ENCODE results near the gene RWDD3.

Gene RWDD3

GRCh38 chr1:95233737-95234500, at the start of gene RWDD3:
Gene RWDD3 (plus strand): TSS chr1:95234210. CDS start chr1:95234231, 21 bp downstream.
- peak; percentile 72 for DNase-seq (ENCODE audit: low read depth, low spot score)

DNA sequence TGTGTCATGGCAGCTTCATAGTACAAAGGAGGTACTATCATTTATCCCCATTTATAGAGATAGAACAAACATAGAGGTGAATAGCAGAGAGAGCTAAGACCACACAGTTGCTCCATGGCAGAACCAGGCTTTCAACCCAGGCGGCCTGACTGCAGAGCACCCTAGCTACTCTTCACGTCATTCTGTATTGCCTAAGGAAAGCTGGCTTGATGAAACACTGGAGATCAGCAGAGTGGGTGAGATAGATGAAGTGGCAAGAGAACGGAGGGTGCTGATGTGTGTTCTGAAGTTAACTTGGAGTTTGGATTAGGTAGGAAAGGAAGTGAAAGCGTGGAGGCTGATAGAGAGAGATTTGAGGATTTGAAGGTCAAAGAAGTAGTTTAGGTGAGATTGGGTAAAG, 47.9 kb upstream of the RWDD3 start:
- DNase-seq (ENCODE audit: low read depth, low spot score) = no peak

DNA sequence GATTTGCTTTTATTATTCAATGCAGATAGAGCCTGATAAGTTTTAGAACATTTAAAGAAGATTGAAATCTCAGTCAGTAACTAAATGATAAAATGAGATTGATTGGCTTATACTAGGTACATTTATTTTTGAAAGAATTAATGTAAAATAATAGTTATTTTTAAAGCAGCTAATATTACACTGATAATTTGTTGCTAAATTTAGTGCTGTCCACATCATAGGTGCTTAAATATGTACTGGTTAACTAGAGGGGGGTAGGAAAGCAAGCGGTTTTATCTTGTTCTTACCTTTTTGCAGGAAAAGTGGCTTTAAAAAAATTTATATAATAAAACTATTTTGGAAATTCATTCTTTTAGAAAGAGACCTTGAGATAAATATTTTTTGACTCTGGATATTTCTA, 40.4 kb upstream of the RWDD3 start:
- DNase-seq (ENCODE audit: low read depth, low spot score) = no peak

DNA sequence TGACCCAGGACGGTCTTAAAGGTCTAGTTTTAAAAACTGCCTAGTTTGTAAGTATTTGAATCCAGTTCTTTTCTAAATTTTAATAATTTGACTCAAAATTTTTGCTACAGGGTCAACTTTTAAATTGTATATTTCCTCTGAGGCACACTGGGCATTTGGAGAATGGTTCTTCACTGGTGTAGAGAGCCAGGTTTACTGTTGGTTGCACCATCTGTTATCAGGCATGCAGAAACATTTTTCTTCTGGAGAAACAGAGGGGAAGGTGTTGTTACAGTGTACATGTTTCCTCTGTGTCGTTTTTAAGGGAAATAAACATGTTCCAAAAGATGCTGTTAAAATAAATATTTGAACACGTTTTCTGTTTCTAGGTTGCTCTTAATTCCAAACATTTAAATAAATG, 39.0 kb upstream of the RWDD3 start:
- DNase-seq (ENCODE audit: low read depth, low spot score) = no peak

- no peak for DNase-seq (ENCODE audit: low read depth, low spot score)
These were observed 38.0 kb upstream of the RWDD3 start for GRCh38 chr1:95196017-95196416.

DNA sequence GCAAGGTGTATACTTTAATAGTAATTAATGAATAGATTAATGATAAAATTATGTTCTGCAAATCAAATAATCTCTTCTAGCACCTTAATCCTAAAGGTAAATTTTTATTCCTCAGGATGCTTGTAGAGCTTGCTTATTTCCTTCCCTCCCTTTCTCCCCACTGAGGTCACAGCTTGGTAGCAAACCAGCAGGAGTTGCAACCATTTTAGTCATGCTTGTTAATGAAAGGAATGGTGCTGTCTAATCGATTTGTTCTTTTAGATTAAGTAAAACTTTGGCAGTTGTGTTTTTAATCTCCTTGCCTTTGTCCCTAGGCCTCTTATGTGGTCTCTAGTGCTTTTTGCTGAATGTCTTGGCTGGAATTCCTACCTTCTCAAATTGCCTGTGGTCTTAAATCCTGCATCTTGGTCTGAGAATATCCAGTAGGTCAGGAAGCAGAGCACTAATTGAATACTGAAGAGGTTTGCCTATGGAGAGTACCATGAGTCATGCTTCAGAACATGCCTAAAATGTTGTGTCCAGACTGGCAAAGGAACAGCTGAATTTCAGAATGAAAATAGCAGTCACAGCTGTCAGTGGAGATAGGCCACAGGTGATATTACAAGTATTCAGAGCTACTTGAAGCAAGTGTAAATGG, 36.3 kb upstream of the RWDD3 start:
- peak; percentile 1 for DNase-seq (ENCODE audit: low read depth, low spot score)

- no peak for DNase-seq (ENCODE audit: low read depth, low spot score)
These were observed 32.1 kb upstream of the RWDD3 start for GRCh38 chr1:95201905-95202304.

DNA sequence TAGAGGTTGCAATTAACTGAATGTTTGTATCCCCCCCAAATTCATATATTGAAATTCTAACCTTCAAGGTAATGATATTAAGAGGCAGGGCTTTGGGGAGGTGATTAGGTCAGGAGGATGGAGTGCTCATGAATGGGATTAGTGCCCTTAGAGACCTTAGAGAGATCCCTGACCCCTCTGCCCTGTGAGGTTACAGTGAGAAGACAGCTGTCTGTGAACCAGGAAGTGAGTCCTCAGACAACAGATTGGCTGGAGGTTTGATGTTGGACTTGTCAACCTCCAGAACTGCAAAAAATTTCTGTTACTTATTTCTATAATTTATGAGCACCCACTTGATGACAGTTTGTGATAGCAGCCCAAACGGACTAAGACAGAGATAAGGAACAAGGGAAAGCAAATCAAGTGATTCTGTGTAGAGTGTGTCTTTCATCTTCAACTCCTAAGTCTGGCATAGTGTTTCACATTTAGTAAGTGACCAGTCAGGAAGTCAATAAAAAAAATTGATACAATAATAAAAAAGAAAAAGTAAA, 30.0 kb upstream of the RWDD3 start:
- no peak for DNase-seq (ENCODE audit: low read depth, low spot score)

GRCh38 chr1:95206514-95206913, 27.5 kb upstream of the RWDD3 start:
- no peak for DNase-seq (ENCODE audit: low read depth, low spot score)

GRCh38 chr1:95207223-95207935, 26.6 kb upstream of the RWDD3 start:
- DNase-seq (ENCODE audit: low read depth, low spot score) = no peak

DNA sequence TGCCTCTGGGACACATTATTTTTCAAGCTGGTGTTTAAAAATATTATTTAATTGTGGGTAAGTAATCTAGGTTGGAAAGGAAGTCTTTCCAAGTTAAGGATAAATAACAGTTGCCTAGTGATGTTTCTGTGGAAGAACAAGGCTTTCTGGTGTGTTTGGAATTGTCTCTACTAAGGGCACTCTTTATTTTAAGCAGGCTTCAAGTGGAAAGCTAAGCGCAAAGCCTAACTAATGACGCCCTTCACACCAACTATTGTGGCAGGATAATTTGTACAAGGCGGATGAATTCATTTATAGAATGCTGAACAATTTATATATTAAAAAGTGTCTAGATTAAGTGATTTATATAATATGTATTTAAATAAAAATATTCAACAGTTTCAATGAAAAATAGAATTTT, 25.1 kb upstream of the RWDD3 start:
- DNase-seq (ENCODE audit: low read depth, low spot score) = no peak

DNA sequence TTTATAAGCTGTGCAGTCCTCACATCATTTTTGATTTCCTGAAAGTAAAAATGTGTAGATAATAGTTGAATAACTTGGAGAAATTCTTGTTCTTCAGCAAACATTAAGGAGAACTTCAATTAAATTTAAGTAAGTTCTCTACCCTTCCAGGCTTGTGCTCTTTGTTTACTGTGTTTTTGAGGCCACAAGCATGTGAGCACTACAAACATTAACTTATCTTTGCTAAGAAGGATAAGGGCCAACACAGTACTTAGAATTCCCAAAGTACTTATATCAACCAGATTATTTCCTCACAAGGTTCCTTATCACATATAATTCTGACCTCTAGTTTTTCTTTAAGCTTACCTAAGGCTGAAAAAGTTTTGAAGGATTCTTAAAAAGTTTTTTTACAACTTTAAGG, 24.7 kb upstream of the RWDD3 start:
- no peak for DNase-seq (ENCODE audit: low read depth, low spot score)

DNA sequence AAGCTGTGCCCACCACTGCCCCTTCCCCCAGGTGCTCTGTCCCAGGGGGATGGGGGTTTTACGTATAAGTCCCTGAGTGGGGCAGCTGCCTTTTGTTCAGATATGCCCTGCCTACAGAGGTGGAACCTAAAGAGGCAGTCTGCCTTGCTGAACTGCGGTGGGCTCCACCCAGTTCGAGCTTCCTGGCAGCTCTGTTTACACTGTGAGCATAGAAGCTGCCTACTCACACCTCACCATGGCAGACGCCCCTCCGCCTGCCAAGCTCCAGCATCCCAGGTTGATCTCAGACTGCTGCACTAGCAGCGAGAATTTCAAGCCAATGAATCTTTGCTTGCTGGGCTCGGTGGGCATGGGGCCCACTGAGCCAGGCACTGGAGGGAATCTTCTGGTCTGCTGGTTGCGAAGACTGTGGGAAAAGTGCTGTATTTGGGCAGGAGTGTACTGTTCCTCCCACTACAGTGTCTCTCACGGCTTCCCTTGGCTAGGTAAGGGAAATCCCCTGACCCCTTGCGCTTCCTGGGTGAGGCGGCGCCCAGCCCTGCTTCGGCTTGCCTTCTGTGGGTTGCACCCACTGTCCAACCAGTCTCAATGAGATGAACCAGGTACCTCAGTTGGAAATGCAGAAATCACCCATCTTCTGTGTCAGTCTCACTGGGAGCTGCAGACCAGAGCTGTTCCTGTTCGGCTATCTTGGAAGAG, 17.6 kb upstream of the RWDD3 start:
- no peak for DNase-seq (ENCODE audit: low read depth, low spot score)

DNA sequence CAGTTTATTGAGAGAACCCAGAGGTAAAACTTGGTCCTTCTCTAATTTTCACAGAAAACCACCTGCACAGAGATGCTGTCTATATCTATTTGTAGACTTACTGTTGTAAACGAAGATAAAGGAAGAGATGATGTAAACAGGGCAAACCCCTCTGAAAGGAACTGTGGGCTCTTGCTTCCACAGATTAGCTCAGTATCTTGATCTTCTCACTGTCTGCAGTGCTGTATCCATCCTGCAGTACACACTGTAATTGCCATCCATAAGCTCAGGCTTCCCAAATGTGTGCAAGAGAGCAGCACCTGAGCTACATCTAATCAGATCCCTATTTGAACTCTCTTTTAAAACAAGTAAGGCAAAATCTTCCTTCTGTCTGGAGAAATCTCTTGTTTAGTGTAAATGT, 16.6 kb upstream of the RWDD3 start:
- no peak for DNase-seq (ENCODE audit: low read depth, low spot score)

GRCh38 chr1:95219407-95219806, 14.6 kb upstream of the RWDD3 start:
- no peak for DNase-seq (ENCODE audit: low read depth, low spot score)

DNA sequence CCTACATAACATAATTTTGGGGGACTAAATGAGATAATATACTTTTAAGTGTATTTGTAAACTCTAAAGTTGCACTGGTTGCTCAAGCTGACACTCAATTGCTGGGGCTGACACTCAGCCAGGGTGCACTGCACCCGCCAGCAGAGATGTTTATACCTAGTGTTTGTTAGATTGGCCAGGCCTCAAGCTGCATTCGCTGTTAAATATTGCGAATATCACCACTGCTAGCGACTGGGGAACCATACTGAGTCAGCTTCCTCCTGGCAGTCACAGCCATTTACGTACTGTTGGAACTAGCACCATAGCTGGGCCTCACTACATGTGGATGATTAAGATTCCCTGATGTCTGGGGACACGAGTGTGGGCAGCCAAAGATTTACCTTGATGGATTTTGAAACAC, 12.7 kb upstream of the RWDD3 start:
- no peak for DNase-seq (ENCODE audit: low read depth, low spot score)

DNA sequence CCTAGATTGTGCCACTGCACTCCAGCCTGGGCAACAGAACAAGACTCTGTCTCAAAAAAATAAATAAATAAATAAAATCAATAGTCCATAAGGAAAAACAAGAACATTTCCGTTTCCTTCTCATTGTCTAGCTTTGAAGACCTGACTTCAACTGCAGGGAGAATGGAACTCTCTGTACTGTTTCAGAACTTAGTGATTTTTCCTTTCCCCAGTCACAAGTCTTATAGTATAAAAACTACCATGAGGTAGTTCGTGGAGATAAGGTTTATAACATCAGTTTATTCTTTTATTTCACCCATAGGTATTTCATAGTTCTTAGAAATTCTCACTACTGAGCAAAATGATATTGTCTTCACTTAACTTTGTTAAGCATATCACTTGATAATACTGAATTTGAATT, 11.4 kb upstream of the RWDD3 start:
- no peak for DNase-seq (ENCODE audit: low read depth, low spot score)

GRCh38 chr1:95223110-95223509, 10.9 kb upstream of the RWDD3 start:
- no peak for DNase-seq (ENCODE audit: low read depth, low spot score)

DNA sequence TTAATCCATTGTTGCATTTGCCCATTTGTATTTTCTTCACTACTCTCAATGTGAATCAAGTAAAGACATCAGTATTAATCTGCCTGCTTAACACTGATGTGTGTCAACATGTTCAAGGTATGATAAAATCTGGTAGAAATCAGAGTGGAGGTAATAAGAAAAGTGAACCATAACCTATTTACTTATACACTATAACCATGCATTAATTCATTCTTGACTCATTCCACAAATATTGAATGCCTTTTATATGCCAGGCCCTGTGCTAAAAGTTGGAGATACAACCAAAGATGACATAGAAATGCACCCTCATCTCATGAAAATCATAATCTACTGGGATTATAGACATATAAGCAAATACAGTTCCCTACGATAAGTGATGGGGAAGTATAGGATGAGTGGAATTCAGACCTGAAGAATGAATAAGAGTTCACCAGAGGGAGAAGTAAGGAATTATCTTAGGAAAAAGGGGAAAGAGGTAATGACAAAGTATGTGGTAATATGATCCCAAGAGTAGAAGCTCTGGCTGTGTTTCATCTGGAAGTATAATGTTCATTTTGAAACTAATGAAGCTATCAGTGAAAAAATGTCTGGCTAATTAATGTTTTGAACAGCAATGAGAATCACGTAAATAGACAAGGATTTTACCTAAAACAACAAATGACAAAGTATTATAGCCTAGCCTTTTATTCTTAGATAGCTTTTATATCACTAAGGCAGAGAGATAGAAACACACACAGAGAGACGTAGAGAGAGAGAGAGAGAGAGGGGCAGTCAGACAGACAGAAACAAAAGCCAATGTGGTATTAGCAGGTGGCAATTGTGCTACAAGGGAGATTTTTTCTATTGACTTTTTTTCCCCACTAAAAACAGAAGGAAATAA, 7.0 kb upstream of the RWDD3 start:
- DNase-seq (ENCODE audit: low read depth, low spot score) = no peak

- no peak for DNase-seq (ENCODE audit: low read depth, low spot score)
These were observed 5.0 kb upstream of the RWDD3 start for GRCh38 chr1:95229037-95229436.

DNA sequence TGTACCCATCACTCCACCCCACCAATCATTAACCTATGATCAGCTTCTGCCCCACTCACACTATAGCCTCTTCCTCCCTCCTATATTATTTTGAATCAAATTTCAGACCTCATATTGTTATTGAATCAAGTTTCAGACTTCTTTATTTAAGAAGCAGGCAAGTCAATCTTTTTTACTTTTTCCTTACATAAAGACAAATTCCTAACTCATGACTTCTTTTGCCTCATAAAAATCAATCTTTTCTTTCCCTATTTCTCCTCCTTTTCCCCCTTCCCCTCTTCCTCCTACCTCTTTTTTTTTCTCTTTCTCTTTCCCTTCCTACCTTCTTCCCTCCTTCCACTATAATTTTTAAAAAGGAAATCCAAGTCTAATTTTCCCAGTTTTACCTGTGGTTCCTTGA, 4.3 kb upstream of the RWDD3 start:
- no peak for DNase-seq (ENCODE audit: low read depth, low spot score)

Measured in smooth muscle cell of the brain vasculature (primary cell).